ENCODE data around the gene CDY2B.
"Not testable (repeated sequence)": the region's sequence is repeated elsewhere in the genome, so short reads cannot be mapped to it uniquely, and the experiment has no call there.

GRCh38 chrY:17907351-17907750 is 27.3 kb upstream of the CDY2B start:
- TF ChIP-seq CTCF, POLR2A (IDR thresholded peaks at IDR 0.05): not testable (repeated sequence)

All from thyroid gland (tissue), 4 donors.